Fibroblast of peridontal ligament (primary cell): ENCODE measurements around the gene SNX22.

ENCODE experiments used
- DNase-seq: peaks from one replicate; pipeline ENCODE4 v3.0.0-alpha.2; 2010; ENCODE audit errors: extremely low read depth

Gene SNX22

DNA sequence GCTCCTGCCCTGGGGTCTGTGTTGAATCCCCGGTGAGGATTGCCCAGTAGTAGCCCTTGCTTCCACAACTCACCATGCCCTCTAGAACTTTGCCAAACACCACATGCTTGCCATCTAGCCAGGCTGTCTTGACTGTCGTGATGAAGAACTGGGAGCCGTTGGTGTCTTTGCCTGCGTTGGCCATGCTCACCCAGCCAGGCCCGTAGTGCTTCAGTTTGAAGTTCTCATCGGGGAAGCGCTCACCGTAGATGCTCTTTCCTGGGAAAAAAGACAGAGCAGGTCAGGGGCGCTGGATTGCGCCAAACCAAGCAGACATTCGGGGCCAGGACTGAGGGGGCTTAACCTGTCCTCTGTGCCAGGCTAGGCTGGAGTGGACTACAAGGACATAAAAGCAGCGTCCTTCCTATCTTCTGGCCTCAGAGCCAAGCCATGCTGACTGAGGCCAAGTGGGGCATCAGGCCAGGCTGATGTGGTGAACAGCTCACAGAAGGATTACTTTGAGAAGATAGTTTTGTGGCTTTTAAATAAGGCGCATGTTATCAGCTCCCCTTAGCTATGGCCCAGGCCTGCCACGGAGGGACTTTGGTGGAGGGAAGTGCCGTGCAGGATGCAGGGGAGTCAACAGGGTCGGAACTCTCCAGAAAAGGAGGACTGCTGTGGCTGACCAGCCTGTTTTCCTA, 5.3 kb downstream of the SNX22 start:
- DNase-seq, result no peak

DNA sequence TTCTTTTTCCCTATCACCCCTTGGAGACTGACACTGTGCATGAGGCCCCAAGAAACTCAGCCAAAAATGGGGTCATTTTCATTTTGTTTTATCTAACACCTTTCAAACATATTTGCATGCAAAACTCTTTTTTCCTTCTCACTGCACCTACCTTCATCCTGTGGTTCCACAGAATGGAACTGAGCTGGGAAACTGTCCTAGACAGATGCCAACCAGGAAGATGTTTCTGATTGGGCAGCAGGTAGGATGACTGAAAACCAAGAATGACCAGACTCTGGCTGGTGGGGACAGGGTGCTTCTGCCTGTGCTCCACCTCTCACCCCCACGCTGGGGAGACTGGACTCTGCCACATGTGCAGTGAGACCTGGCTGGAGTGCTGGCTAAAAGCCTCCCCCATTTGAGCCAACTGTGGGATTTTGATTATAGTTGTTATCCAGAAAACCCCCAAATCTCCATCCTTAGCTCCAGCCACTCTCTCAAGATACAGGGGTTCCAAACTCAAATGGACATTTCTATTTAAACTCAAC, 6.1 kb downstream of the SNX22 start:
- DNase-seq, result no peak

DNA sequence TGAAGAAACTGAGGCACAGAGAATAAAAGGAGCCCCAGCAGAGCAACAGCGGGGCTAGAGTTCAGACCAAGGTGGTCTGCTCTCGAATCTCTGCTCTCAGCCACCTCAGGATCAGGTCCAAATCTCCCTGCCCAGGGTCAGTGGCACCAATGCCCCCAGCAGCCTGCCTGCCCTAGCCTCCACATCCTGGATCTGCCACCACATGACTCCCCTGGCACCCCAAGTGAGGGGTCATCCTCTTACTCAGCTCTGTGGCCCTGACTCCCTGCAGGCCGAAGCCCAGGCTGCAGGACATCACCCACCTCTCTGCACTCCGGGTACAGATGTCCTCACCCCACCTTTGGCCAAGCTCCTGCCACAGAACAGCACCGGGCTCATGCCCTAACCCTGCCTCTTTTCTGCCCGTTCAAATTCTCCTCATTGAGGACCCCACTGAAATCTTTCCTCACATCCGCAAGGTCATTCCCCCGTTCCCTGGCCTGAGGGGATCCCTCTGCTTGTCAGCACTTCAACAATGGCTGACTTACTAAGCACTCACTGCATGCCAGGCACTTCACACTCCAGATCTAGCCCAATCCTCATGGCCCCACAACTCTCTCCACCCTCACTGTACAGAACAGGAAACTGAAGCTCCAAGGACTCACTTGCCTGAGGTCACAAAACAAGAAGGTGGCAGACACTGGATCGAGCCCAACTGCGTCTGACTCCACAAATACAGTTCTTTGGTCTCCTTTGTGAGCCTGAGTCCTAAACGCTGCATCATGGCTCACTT, 7.0 kb downstream of the SNX22 start:
- DNase-seq, result no peak

DNA sequence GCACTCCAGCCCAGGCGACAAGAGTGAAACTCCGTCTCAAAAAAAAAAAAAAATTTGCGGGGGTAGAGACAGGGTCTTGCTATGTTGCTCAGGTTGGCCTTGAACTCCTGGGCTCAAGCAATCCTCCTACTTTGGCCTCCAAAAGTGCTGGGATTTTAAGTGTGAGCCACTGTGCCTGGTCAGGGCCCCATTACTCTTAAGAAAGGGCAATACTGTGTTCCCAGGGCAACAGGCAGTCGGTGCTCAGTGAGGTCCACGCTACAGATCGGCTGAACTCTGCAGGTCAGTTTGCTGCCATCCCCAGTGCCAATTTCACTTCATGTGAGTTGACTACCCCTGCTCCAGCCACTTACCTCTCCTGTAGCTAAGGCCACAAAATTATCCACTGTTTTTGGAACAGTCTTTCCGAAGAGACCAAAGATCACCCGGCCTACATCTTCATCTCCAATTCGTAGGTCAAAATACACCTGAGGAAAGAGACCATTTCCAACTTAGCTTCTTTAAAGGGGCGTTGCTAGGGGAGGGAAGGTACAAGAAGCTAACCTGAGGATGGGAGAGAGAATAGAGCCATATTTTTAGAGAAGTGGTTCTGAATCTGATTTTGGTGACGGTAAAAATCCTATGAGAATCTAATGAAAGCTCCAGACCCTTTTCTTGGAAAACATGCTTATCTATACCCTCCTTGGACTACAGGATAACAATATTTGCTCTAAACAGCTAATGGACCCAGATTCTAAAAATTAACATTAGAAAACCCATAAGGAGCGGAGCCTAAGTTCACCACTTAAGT, 10.4 kb downstream of the SNX22 start:
- no peak for DNase-seq

DNA sequence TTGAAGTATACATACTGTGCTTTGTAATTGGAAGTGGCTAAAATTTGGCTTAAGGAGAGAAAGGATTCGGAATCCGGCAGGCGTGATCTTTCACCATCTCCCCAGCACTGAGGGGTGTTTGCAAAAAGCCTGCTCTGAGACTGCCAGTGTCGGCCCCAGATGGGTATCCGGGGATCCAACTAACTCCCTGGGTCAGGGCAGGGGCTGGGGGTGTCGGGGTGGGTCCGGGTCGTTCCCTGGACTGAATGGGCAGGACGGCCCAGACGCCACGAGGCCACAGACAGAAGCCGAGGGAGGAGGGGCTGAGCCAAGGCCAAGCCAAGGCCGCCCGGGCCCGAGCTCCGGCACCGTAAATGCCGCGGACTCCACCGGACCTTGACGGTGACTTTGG, 10.9 kb downstream of the SNX22 start:
- no peak for DNase-seq

DNA sequence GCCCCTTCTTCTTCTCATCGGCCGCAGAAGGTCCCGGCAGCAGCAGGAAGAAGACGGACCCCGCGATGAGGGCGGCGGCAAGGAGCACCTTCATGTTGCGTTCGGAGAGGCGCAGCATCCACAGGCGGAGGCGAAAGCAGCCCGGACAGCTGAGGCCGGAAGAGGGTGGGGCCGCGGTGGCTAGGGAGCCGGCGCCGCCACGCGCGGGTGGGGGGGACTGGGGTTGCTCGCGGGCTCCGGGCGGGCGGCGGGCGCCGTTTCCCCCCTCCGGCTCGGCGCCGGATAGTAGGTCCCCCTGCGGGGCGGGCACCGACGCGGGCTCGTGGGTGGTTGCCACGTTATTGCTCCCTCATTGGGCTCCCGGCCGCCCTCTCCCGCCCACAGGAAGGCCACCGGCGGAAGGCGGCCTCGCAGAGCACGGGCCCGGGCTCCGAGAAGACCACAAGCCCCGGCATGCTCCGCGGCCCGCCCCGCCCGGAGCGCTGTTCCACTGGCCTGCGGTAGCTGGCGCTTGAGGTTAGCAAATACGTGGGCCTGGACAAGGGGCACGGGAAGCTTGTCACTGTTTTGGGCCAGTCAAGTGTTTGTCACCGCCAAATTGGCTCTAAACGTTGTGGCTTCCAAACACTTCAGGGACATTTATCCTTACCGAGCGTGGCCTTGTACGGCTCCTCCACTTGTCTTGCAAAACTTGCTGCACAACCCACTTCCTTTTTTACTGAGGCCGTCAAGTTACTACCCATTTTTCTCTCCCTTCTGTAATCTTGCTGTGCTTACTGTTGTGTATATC, 11.5 kb downstream of the SNX22 start, which contains the start of gene PPIB:
Gene PPIB (minus strand): TSS at position 154 of the 790 bp plus-strand sequence. CDS start 36 bp downstream, at position 118.
- peak; percentile 95 for DNase-seq

DNA sequence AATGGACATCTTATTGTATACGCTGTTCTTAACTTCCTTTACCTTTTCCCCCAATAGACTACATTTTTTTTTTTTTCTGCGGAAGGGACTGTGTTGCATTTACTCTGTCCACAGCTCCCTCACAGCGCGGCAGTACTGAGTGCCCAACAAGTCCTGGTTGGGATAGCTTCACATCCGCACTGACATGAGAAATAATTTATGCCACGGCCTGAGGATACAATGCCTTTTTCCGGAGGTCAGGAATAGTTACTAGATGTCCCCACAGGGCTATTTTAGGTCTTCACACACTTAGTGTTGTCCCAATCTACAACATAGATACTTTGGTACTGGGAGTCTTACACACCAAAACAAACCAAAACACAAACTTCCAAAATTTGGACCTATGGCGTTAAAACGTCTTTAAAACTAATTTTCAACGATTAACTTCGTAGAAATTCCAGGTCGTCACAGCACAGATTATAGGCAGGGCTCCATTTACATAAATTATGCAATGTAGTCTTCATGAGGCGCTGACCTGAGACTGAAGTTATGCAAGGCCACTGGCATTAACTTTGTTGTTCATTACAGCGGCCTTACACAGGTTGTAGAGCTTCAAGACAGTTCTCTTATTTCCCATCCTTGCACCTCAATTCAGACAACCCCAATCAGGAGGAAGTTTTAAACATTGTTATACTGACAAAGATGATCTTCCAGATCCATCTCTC, 12.3 kb downstream of the SNX22 start:
- DNase-seq, result no peak

DNA sequence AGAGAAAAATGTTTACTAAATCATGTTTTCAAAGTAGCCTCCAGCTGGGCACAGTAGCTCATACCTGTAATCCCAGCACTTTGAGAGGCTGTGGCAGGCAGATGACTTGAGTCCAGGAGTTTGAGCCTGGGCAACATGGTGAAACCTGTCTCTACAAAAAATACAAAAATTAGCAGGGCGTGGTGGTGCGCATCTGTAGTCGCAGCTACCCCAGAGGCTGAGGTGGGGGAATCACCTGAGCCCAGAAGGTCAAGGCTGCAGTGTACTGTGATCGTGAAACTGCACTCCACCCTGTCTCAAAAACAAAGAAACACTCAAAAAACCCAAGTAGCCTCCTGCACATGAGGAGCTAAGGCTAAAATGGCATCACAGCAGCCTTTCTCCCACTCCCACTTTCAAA, 12.9 kb downstream of the SNX22 start:
- DNase-seq, result no peak

DNA sequence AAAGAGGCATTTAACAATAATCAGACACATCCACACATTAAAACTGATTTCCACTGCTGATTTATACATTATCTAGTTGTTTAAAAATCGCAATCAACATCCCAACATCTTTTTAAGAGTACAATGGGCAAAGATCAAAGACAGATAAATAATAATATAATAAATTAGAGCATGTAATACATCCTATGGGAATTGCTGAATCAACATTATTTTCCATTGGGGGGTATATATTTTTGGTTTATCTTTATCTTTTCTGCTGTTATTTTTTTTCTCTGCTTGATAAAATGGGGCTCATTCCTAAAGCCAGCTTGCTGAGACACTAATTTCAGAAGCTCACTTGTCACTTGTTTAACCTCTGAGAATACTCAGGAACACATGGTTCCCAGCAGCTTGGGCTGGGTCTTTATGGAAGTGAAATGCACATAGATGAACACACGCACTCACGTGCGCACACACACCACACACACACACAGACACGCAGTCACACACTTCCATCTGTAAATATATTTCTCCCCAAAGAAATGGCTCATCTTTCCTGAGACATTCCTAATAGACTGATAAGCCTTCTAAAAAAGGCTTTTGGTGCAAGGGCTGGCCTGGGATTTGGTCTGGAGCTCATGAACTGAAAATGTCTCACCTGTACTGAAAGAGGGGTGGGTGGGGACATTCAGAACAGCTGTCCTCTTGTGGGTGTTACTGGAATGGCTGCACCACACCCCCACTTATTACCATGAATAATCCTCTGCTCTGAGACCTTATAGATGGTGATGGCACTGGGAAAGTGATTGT, 14.8 kb downstream of the SNX22 start:
- no peak for DNase-seq

DNA sequence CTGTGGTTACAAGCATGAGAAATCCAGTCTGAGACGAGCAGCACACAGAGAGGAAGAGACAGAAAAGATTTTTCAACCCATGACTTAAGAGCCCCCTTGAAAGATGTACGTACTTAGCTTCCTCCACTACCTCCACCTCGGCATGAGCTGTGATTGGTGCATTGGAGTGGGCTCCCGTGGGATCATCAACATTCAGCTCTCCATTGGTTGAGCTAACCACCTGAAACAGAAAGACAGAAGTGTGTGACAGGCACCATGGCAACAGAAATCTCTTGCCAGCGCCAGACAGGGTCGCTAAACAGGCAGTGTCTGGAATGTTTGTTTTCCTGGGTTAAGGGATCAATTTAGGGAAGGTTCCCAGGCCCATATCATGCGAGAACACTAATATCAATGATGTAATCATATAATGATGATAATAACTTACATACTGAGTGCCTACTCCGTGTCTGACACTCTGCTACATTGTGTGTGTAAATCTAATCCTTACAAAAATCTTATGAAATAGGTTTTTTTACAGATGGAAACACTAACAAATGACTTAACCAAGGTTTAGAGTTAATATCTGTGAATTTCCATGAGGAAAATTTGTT, 28.8 kb downstream of the SNX22 start:
- no peak for DNase-seq

DNA sequence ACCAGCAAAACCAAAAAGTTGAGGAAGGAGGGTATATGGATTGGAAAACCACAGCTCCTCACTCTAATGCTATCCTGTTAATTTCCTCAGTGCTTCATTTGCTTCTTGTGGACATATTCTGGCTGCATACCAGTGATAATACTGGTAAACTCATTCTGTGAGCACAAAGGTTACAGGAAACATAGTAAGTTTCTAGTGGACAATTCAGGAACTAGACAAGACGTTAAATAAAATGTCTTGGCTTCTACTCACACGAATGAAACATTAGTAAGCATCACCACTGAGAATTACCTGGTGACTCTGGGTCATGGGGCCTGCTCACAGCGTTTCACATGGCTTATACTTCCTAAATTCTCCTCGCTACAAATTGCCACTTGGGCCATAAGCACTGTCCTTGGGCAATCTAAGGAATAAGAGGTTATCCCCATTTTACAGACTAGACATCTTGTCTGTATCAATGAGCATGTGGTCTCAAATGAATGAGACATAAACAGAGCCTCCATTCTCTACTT, 31.4 kb downstream of the SNX22 start:
- no peak for DNase-seq

DNA sequence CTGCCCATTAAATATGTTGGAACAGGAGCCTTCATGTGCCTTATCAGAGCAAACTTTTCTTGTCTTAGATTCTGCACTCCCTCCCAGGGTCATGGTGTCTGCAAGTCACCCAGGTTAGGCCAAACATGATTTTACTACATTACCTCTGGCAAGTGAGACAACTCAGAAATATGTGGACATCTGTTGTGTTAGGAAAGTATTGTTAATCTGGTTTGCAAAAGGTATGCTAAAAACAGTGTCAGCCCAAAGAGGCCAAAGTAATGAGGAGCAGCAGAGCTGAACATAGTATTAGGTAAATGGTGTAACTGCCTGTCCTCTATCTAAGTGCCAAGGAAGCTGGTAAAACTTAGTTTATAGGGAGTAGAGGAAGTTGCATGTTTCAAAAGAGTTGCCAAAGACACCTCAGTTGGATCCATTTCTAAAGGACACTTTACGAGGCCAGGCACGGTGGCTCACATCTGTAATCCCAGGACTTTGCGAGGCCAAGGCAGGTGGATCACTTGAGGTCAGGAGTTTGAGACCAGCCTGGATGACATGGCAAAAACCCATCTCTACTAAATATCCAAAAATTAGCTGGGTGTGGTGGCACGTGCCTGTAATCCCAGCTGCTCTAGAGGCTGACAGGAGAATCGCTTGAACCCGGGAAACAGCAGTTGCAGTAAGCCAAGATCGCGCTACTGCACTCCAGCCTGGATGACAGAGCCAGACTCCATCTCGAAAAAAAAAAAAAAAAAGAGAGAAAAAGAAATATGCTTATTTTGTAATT, 33.8 kb downstream of the SNX22 start:
- DNase-seq, result no peak

DNA sequence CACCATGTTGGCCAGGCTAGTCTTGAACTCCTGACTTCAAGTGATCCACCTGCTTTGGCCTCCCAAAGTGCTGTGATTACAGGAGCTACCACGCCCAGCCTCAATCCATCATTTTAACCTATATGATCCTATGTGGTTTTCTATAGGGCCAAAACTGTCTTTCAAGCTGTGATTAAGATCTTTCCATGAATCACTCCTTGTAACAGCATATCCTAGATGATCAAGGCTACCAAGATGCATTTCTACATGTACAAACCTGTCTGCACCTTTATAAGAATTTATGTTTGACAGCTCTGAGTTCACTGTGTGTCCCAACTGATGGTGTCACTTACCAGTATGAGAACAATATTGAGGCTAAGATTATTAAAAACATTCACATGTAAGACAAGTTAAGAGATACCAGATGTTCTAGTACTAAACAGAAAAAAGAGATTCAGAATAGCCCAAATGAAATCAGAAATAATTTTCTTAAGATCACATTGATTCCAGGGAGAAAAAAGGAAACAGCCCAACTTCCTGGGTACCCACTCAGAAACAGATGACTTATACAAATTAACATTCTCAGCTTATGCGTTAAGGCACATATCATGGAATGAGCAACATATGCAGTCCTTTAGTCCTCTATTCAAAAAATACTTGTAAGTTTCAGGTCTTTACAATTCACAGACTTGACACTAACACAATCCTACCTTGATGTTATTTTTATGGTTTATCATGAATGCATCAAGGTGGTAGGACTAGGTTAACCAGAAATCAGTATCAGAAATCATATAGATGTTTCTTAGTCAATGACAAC, 36.1 kb downstream of the SNX22 start:
- peak; percentile 30 for DNase-seq

DNA sequence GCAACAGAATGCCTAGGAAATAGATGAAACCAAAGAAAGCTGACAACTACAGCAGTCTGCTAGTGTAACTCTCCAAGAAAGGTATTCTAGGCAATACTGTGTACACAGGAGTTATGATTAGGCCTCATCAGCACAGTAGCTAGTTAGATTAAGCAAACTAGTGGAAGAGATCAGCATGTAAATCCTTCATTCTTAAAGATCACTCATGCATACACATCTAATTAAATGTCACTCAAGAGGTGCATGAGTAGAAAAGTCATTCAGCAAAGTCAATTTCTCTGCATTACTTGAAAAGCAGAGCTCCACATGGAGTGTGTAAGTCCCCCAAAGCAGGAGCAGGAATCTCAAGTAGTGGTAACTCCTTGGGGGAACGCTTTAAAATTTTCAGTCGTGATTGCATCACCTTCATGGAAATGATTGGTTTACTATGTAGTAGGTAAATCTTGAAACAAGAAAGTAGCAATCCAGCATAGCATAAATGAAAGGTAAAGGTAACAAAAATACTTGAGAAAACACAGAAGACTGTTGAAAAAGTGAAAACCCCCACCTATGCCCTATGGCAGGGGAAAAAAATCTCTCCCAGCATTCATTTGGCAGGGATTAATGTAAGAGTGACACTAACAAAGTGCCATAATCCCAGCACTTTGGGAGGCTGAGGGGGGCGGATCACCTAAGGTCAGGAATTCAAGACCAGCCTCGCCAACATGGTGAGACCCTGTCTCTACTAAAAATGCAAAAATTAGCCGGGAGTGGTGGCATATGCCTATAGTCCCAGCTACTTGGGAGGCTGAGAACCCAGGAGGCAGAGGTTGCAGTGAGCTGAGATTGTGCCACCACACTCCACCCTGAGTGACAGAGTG, 40.7 kb downstream of the SNX22 start:
- no peak for DNase-seq

DNA sequence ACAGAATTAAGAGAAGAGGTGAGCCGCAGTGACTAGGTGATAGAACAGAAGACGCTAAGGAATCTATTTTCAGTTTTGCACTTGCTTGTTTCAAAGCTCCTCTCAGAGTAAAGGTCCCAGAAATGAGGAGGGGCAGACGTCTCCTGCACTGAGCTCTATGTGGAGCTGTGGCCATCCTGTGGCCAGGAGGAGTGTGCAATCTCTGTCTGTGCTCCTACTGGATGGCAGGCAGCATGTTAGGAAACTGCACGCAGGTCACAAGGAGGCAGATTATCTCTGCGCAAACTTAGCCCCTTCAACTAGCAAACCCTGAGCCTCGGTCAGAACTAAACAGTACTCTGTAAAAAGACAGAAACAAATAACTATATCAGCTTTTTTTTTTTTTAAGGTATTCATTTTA, 42.4 kb downstream of the SNX22 start:
- no peak for DNase-seq

DNA sequence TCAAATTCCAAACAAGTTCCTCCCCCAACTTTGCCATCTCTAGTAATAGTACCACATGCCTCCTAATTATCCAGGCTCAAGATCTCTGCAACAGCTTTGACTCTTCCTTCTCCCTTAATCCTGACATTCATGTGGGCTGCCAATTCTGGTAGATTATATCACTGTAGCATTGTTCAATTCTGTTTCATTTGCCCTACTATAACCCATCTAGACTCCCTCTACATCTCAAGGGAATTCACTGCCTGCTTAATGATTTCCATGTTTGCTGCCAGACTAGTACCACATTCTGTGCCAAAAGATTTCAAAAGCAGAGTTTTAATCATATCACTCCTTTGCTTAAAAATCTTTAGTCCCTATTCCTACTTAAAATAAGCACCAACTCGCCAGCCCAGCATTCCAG, 45.9 kb downstream of the SNX22 start:
- peak; percentile 97 for DNase-seq

DNA sequence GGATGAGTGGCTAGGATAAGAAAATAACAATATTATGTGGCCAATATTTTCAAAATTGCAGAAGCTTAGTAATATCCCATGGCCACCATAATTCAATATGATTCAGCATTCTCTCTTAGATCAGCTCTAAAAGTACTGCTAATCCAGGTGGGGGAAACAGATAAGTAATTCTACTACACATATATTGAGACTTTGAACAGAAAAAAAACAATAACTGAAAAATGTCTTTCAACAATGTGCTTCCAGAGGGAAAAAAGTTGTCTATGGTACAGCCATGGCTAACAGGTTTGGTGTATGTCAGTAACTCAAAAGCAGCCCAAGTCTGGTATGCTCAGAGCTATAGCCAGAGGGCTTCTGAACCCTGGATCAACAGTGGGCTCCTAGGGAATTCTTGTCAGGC, 53.7 kb downstream of the SNX22 start:
- no peak for DNase-seq
